A673 (cell line): Measurements from ENCODE around the gene BIRC7. TPM values are rescaled to one million over a fixed set of nuclear protein-coding genes. Genes with fewer than 3 reads are reported as not detected.
"Not testable (repeated sequence)": the region's sequence is repeated elsewhere in the genome, so short reads cannot be mapped to it uniquely, and the experiment has no call there.

Experiments used
- BruUV-seq: library from RNA; stranded (reverse); fragments of 400-500 nt; replicated peaks from 2 replicates; lab custom pipeline; 2021; lab: Mats Ljungman, UMichigan
- CTCF ChIA-PET: fragments of 300-600 bp; sonication (Branson Sonifier 250); formaldehyde crosslinking; loops from one replicate; lab custom pipeline; 2022; ENCODE audit warnings: antibody characterized with exemption; lab: Charles Lee
- POLR2A ChIA-PET: fragments of 300-600 bp; sonication (Branson Sonifier 250); formaldehyde crosslinking; loops from one replicate; lab custom pipeline; 2022; ENCODE audit warnings: antibody characterized with exemption; ENCODE audit not compliant: low non-redundant PET; lab: Charles Lee
- DNase-seq: peaks from one replicate; pipeline ENCODE4 v3.0.0-alpha.2; 2015; ENCODE audit warnings: low spot score
- H3K27ac ChIP-seq: fragments of 200-600 bp; sonication (generic); 2 replicates; pipeline ENCODE4 v1.5.1; 2016; ENCODE audit warnings: mixed run types, low read depth, mild to moderate bottlenecking, mixed read lengths, antibody characterized with exemption, low read length; ENCODE audit not compliant: poor library complexity, severe bottlenecking
- H3K27me3 ChIP-seq: fragments of 200-600 bp; sonication (generic); replicated peaks from 2 replicates; pipeline ENCODE4 v1.6.1; 2017; ENCODE audit warnings: mixed run types, low read depth, mild to moderate bottlenecking, mixed read lengths, antibody characterized with exemption, low read length; ENCODE audit not compliant: insufficient read depth, poor library complexity
- H3K36me3 ChIP-seq: fragments of 200-600 bp; sonication (generic); 2 replicates; pipeline ENCODE4 v1.6.1; 2016; ENCODE audit warnings: mixed run types, mild to moderate bottlenecking, mixed read lengths, antibody characterized with exemption, low read length; ENCODE audit not compliant: insufficient read depth, poor library complexity, severe bottlenecking
- H3K4me1 ChIP-seq: fragments of 200-600 bp; sonication (generic); 2 replicates; pipeline ENCODE4 v1.6.1; 2017; ENCODE audit warnings: mixed run types, mild to moderate bottlenecking, mixed read lengths, antibody characterized with exemption, low read length; ENCODE audit not compliant: insufficient read depth, poor library complexity, severe bottlenecking
- H3K4me3 ChIP-seq: fragments of 200-600 bp; sonication (generic); 2 replicates; pipeline ENCODE4 v1.5.1; 2016; ENCODE audit warnings: low read depth, mixed run types, mild to moderate bottlenecking, mixed read lengths, low read length; ENCODE audit not compliant: poor library complexity, severe bottlenecking
- H3K9me3 ChIP-seq: fragments of 200-600 bp; sonication (generic); 2 replicates; pipeline ENCODE4 v1.6.1; 2016; ENCODE audit warnings: mixed run types, low read depth, mild to moderate bottlenecking, mixed read lengths, antibody characterized with exemption, low read length; ENCODE audit not compliant: poor library complexity, severe bottlenecking
- CTCF ChIP-seq: fragments of 300-800, 200-600 bp; sonication (generic); conservative IDR thresholded peaks from 2 replicates; pipeline ENCODE4 v1.5.1; 2017; ENCODE audit warnings: low read depth, mild to moderate bottlenecking, antibody characterized with exemption, low read length, moderate library complexity, mixed read lengths
- EZH2 ChIP-seq: fragments of 200-600 bp; sonication (generic); IDR thresholded peaks from 2 replicates; pipeline ENCODE4 v1.6.1; 2017; ENCODE audit warnings: borderline replicate concordance, low read depth, mild to moderate bottlenecking, mixed read lengths, antibody characterized with exemption, low read length; ENCODE audit not compliant: poor library complexity, severe bottlenecking
- intact Hi-C: fragments of 100-400 bp; cut with micrococcal nuclease; formaldehyde crosslinking; loops from one replicate; pipeline ENCODE4 v1.10.0; 2022; ENCODE audit not compliant: unreplicated experiment
- total RNA-seq: library from RNA; stranded (reverse); gene quantifications from 2 replicates; pipeline ENCODE4 v1.2.3, GENCODE V29; 2021

Gene BIRC7
- total RNA-seq, 1 experiment from 2014 or later = not detected

- H3K4me1 ChIP-seq = no peaks in the 10 kb centered on the region
- H3K4me3 ChIP-seq = no peak overlapping the region
- H3K36me3 ChIP-seq = no peaks in the 10 kb centered on the region
- no peak overlapping the region for H3K27ac ChIP-seq
- DNase-seq = no peak
- H3K27me3 ChIP-seq = peaks cover 21% of the 10 kb centered on the region
- TF ChIP-seq EZH2 = no peak
- BruUV-seq = no TSS peak
- POLR2A ChIA-PET = interaction anchor here (0.6 kb wide), 1 partner anchor 88 kb away, joined by 4 read pairs; no protein-coding TSS in a partner anchor
- intact Hi-C loops = no loop called here
- H3K9me3 ChIP-seq = no peaks in the 10 kb centered on the region
- CTCF ChIA-PET = no interaction called here
Observed at GRCh38 chr20:63247671-63248228, 12.0 kb downstream of the BIRC7 start.

DNA sequence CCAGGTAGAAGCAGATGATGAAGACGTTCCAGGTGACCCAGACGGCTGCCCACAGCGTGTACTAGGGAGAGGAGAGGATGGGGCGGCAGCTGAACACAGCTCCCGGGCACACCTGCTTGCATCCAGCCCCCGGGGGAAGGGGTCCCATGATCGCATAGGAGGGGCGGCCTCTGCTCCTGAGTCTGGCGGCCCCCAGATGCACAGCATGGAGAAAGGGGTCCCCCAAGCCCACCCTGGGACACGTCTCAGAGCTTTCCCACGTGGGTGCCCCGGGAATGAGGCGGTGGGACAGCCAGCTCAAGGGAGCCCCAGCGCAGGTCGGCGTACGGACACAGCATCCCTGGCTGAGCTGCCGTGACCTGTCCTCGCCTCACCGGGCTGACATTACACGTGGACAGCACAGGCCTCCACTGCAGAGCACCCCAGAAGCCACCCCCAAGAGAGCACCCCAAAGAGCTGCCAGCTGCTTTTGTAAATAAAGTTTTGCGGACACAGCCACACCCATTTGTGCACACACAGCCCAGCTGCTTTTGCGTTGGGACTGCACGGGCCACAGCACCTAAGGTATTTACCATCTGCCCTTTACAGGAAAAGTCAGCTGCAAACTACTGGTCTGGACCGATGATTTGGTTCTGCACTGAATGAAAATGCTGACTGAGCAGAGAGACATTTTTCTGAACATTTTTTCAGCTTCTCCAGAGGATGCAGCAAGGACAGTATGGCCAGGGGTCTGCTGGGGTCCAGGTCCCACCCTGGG lies 13.3 kb downstream of the BIRC7 start:
- no peak for DNase-seq
- Histone ChIP-seq H3K27ac (no peak overlapping the region), H3K27me3 (peaks cover 32% of the 10 kb centered on the region), H3K9me3 (no peaks in the 10 kb centered on the region), H3K36me3 (no peaks in the 10 kb centered on the region), H3K4me3 (no peak overlapping the region), H3K4me1 (no peaks in the 10 kb centered on the region)
- intact Hi-C loops = no loop called here
- ChIA-PET CTCF (no interaction called here), POLR2A (no interaction called here)
- BruUV-seq = no TSS peak
- TF ChIP-seq CTCF = no peak
- no peak for TF ChIP-seq EZH2

DNA sequence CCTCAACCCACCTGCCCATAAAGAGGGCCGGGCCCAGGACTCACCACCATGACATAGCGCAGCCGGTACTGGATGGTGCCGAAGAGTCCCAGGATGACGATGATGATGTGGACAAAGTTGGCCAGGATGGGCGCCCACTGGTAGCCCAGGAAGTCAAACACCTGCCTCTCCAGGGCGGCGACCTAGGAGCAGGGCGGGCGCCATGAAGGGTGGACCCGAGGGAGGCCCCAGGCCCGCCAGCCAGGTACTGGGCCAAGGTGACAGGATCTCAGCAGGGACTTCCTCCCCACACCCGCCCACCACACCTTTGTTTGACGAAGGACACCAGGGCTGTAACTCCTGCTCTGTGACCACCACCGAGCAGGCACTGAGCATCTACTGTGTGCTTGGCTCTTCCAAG lies 14.2 kb downstream of the BIRC7 start:
- intact Hi-C loops = no loop called here
- H3K27me3 ChIP-seq = peaks cover 41% of the 10 kb centered on the region
- no peak for TF ChIP-seq EZH2
- no peak for TF ChIP-seq CTCF

GRCh38 chr20:63251350-63251749 lies 15.6 kb downstream of the BIRC7 start:
- H3K4me1 ChIP-seq, intact Hi-C loops, H3K36me3 ChIP-seq, H3K27ac ChIP-seq, H3K9me3 ChIP-seq, DNase-seq, BruUV-seq, CTCF ChIA-PET, POLR2A ChIA-PET, H3K4me3 ChIP-seq: not testable (repeated sequence)
- H3K27me3 ChIP-seq = peaks cover 55% of the 10 kb centered on the region

More for the DNA sequence above, 14.2 kb downstream of the BIRC7 start:
- no peak for DNase-seq
- BruUV-seq = no TSS peak
- Histone ChIP-seq H3K4me3 (no peak overlapping the region), H3K4me1 (no peaks in the 10 kb centered on the region), H3K9me3 (no peaks in the 10 kb centered on the region), H3K27ac (no peak overlapping the region), H3K36me3 (no peaks in the 10 kb centered on the region)
- ChIA-PET CTCF (no interaction called here), POLR2A (no interaction called here)
